ENCODE measurements around the gene CLTCL1. TPM values are rescaled to one million over a fixed set of nuclear protein-coding genes. Genes with fewer than 3 reads are reported as not detected.
"Not testable (repeated sequence)": the region's sequence is repeated elsewhere in the genome, so short reads cannot be mapped to it uniquely, and the experiment has no call there.

CLTCL1 gene
- total and polyA plus RNA-seq, 2 experiments from 2014 or later, result 8.5 to 10.2 TPM

DNA sequence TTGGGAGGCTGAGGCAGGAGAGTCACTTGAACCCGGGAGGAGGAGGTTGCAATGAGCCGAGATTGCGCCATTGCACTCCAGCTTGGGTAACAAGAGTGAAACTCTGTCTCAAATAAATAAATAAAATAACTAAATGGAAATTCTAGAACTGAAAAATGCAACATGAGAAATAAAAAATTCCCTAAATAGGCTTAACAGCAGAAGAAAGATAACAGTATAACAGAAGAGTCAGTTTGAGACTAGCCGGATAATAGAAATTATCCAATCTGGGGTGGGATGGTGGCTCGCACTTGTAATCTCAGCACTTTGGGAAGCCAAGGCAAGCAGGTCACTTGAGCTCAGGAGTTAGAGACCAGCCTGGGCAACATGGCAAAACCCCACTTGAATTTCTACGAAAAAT is 127.1 kb downstream of the CLTCL1 start:
- DNase-seq, result no peak
- peaks cover 26% of the 10 kb centered on the region for H3K27me3 ChIP-seq (replicated peaks; ENCODE audit: insufficient read depth)
- no peak overlapping the region for H3K4me2 ChIP-seq (ENCODE audit: unreplicated experiment)
- H3K4me1 ChIP-seq (ENCODE audit: insufficient read depth), result no peaks in the 10 kb centered on the region
- 82 to 84% methylated on average over 6 of the region's 6 CpGs for WGBS, 2 experiments (ENCODE audit: low coverage in 1 of 2, low lambda C conversion rate in 2 of 2, missing lambda C conversion rate in 2 of 2)
- no peaks in the 10 kb centered on the region for H3K79me2 ChIP-seq (ENCODE audit: insufficient read depth)
- H3K36me3 ChIP-seq (ENCODE audit: low read depth), result no peaks in the 10 kb centered on the region
- no peak overlapping the region for H3K4me3 ChIP-seq
- H3K9ac ChIP-seq, result no peak overlapping the region
- no peaks in the 10 kb centered on the region for H3K9me2 ChIP-seq (ENCODE audit: insufficient read depth)
- H3K9me3 ChIP-seq (ENCODE audit: low read depth), result no peaks in the 10 kb centered on the region
- TF ChIP-seq EZH2 (IDR thresholded peaks at IDR 0.05; ENCODE audit: insufficient read depth, poor library complexity, severe bottlenecking) (no peak), EZH2phosphoT487 (IDR thresholded peaks at IDR 0.05; ENCODE audit: insufficient read depth, low read depth) (no peak)
- H2AFZ ChIP-seq, result no peak overlapping the region
- in situ Hi-C loops (cut with MboI), result no loop called here
- no peak overlapping the region for H3K27ac ChIP-seq
- no peaks in the 10 kb centered on the region for H3F3A ChIP-seq (ENCODE audit: insufficient read depth)
- no peaks in the 10 kb centered on the region for H4K20me1 ChIP-seq (ENCODE audit: insufficient read depth)

DNA sequence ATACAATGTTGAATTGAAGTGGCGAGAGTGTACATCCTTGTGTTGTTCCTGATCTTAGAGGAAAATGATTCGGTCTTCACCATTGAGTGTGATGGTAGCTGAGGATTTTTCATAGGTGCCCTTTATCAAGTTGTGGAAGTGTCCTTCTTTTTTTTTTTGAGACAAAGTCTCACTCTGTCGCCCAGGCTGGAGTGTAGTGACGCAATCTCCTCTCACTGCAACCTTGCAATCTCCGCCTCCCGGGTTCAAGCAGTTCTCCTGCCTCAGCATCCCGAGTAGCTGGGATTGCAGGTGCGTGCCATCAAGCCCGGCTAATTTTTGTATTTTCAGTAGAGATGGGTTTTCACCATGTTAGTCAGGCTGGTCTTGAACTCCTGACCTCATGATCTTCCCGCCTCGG is 132.9 kb downstream of the CLTCL1 start:
- H3K9me3 ChIP-seq (ENCODE audit: low read depth); H3K79me2 ChIP-seq (ENCODE audit: insufficient read depth); H3K9me2 ChIP-seq (ENCODE audit: insufficient read depth); H3F3A ChIP-seq (ENCODE audit: insufficient read depth); H2AFZ ChIP-seq; H3K4me2 ChIP-seq (ENCODE audit: unreplicated experiment); H3K4me1 ChIP-seq (ENCODE audit: insufficient read depth); H3K27ac ChIP-seq; DNase-seq; H3K9ac ChIP-seq; in situ Hi-C loops (cut with MboI); H3K27me3 ChIP-seq (replicated peaks; ENCODE audit: insufficient read depth); H4K20me1 ChIP-seq (ENCODE audit: insufficient read depth); H3K36me3 ChIP-seq (ENCODE audit: low read depth); H3K4me3 ChIP-seq: not testable (repeated sequence)
- 65 to 66% methylated on average over 11 of the region's 11 CpGs for WGBS, 2 experiments (ENCODE audit: low coverage in 1 of 2, low lambda C conversion rate in 2 of 2, missing lambda C conversion rate in 2 of 2)

- H3K9ac ChIP-seq; H3K4me3 ChIP-seq; in situ Hi-C loops (cut with MboI); H3K4me2 ChIP-seq (ENCODE audit: unreplicated experiment); H3K4me1 ChIP-seq (ENCODE audit: insufficient read depth); H3K9me3 ChIP-seq (ENCODE audit: low read depth); H3K79me2 ChIP-seq (ENCODE audit: insufficient read depth); H4K20me1 ChIP-seq (ENCODE audit: insufficient read depth); H2AFZ ChIP-seq; H3K9me2 ChIP-seq (ENCODE audit: insufficient read depth); H3K36me3 ChIP-seq (ENCODE audit: low read depth); H3F3A ChIP-seq (ENCODE audit: insufficient read depth); H3K27ac ChIP-seq; DNase-seq: not testable (repeated sequence)
- 67 to 68% methylated on average over 9 of the region's 9 CpGs for WGBS, 2 experiments (ENCODE audit: low coverage in 1 of 2, low lambda C conversion rate in 2 of 2, missing lambda C conversion rate in 2 of 2)
- H3K27me3 ChIP-seq (replicated peaks; ENCODE audit: insufficient read depth), result peaks cover 24% of the 10 kb centered on the region
These were observed 135.4 kb downstream of the CLTCL1 start for GRCh38 chr22:19156109-19156508.

GRCh38 chr22:19152942-19153883 is 138.3 kb downstream of the CLTCL1 start:
- H3K4me2 ChIP-seq (ENCODE audit: unreplicated experiment), result no peak overlapping the region
- 45 to 47% methylated on average over 9 to 11 of the region's 11 CpGs for WGBS, 2 experiments (ENCODE audit: low coverage in 1 of 2, low lambda C conversion rate in 2 of 2, missing lambda C conversion rate in 2 of 2)
- no peak for DNase-seq
- TF ChIP-seq EZH2 (IDR thresholded peaks at IDR 0.05; ENCODE audit: insufficient read depth, poor library complexity, severe bottlenecking), result no peak
- no peak for TF ChIP-seq EZH2phosphoT487 (IDR thresholded peaks at IDR 0.05; ENCODE audit: insufficient read depth, low read depth)
- H2AFZ ChIP-seq, result no peak overlapping the region
- no peak overlapping the region for H3K9ac ChIP-seq
- no peak overlapping the region for H3K4me3 ChIP-seq
- H3K4me1 ChIP-seq (ENCODE audit: insufficient read depth), result no peaks in the 10 kb centered on the region
- H3K79me2 ChIP-seq (ENCODE audit: insufficient read depth), result no peaks in the 10 kb centered on the region
- no peaks in the 10 kb centered on the region for H3K9me2 ChIP-seq (ENCODE audit: insufficient read depth)
- H3K9me3 ChIP-seq (ENCODE audit: low read depth), result no peaks in the 10 kb centered on the region
- no peaks in the 10 kb centered on the region for H3K36me3 ChIP-seq (ENCODE audit: low read depth)
- peaks cover 45% of the 10 kb centered on the region for H3K27me3 ChIP-seq (replicated peaks; ENCODE audit: insufficient read depth)
- in situ Hi-C loops (cut with MboI), result no loop called here
- H3F3A ChIP-seq (ENCODE audit: insufficient read depth), result no peaks in the 10 kb centered on the region
- no peak overlapping the region for H3K27ac ChIP-seq
- no peaks in the 10 kb centered on the region for H4K20me1 ChIP-seq (ENCODE audit: insufficient read depth)
